Jurkat, Clone E6-1 (cell line): Measurements from ENCODE around the gene FBLIM1.

Source experiments
- DNase-seq: peaks from one replicate; pipeline ENCODE4 v3.0.0-alpha.2; 2011; ENCODE audit warnings: low read depth, low spot score
- H3K4me3 ChIP-seq: 2 replicates; pipeline ENCODE4 v1.5.1; 2011; ENCODE audit warnings: mild to moderate bottlenecking, low read length, control low read depth, moderate library complexity

Gene FBLIM1

DNA sequence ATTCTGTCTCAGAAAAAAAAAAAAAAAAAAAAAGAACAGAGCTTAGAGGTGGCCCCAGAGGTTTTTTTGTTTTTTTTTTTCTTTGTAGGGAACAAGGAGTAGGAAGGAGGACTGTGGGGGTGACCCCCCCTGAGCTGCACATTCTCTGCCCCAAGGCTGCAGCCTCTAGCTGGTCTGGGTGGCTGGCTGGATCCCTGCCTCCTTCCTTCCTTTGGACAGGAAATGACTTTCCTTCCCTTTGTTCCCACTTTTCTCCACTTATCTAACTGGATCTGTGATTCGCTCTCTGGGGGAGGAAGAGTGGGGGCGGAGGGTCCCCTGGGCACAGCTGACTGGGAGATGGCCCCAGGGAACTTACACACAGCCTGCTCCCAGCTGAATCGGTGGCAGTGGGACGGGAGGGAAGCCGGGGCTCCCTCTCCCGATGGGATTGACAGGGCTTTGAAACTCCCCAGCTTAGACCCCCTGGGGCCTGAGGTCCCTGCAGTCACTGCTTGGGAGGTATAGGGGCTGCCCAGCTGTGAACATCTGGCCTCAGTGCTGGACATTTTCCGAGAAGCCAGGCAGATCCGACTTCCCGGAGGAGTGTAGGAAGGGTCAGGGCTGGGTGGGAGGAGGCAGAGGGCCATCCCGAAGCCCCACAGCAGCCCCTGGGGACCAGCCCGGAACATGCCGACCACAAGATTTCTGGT is 2.1 kb downstream of the FBLIM1 start:
- no peak for DNase-seq
- no peak overlapping the region for H3K4me3 ChIP-seq

DNA sequence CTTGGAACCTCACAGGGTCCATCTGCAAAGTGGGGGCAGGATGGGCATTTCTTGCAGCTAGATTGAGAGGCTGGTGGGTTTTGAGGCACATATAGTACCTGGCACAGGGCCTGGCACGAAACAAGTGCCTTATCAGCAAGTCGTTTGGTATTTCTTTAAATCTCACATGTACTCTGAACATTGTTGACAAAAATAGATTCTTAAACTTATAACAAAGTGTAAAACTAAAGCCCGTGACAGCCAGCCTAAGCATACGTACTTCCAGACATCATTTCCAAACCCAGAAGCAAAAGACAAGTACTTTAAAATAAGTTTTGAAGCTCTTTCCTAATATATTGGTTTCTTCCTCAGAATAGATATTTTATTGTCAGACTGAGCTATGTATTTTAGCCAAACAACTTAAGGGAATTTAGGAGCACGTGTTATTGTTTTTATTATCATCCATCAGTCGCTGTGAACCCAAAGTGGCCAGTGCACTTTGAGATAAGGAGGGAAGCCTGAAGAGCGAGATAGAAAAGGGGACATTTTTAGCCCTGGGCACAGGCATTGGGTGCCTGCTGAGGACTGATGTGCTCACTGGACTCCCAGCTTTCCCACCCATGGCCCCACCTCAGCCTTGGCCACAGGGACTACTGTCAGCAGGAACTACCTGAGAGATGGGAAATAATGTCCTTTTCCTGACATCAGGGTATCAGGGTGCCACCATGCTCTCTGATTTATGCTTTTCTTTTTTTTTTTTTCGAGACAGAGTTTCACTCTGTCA is 3.0 kb downstream of the FBLIM1 start:
- H3K4me3 ChIP-seq, result no peak overlapping the region
- DNase-seq, result no peak

DNA sequence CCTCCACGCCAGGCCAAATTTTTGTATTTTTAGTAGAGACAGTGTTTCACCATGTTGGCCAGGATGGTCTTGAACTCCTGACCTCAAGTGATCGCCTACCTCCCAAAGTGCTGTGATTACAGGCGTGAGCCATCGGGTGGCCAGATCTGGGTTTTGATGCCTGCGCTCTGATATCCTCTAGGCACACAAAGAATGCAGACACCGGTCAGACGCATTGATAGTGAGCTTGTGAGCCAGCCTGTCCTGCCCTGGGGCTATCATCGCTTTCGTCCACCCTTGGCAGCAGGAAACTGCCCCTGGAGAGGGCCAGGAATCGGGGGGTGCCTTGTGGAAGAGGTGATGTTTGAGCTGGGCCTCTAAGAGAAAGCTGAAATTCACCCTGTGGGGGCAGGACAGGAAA is 4.0 kb downstream of the FBLIM1 start:
- no peak overlapping the region for H3K4me3 ChIP-seq
- no peak for DNase-seq

DNA sequence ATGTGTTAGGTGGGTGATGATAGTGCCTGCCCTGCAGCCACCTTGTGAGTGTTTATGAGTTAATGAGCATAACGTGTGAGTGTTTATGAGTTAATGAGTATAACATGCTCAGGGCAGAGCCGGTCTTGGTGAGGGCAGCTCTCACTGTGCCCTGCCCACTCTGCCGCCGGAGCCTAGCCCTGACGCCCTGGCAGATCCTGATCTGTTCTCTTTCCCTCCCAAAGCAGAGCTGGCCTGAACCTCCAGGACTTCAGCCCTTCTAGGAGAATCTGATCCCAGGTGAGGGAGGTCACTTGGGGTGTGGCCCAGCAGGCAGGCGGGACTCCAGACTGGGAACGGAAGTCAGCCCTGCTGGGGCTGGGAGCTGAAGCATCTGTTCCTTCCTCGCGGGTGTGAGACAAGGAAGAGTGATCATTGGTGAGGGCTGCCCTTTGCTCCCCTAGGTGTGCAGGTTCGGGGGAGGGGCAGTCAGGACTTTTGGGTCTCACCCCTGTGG is 5.7 kb downstream of the FBLIM1 start:
- DNase-seq, result no peak
- no peak overlapping the region for H3K4me3 ChIP-seq

DNA sequence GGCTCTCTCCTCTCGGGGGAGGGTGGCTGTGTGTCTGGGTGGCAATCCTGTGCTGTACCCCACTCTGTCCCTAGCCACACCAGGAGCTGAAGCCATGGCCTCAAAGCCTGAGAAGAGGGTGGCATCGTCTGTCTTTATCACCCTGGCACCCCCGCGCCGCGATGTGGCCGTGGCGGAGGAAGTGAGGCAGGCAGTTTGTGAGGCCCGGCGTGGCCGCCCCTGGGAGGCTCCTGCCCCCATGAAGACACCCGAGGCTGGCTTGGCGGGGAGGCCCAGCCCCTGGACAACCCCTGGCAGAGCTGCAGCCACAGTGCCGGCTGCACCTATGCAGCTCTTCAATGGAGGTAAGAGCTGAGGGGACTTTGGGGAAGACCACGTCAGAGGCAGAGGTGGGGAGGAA is 6.3 kb downstream of the FBLIM1 start:
- DNase-seq, result no peak
- no peak overlapping the region for H3K4me3 ChIP-seq

DNA sequence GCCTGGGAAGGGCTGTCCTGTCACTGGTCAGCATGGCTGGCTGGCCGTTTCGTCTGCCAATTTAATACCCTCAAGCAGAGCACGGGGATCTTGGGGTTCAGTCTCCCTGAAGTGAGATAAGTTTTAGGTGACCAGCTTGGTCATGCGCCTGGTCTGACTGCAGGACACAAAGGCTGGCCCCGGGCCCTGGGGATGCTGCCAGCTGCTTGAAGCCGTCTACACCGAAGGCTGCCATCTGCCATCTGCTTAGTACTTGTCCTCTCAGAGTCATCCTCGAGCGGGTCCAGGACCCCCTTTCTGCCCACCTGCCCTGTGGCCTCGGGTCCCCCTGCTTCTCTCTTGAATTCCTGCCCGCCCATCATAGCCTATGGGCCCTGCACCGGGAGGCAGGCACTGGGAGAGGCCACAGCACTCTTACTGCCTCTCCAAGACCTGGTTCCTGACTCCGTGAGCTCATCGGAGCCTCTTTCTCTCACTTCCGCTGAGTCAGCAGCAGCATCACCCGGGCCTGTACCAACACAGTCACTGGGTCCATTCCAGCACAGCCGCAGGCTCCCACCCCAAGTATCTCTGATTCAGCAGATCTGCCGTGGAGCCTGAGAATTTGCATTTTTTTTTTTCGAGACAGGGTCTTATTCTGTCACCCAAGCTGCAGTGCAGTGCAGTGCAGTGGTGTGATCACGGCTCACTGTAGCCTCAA is 7.0 kb downstream of the FBLIM1 start:
- no peak for DNase-seq
- no peak overlapping the region for H3K4me3 ChIP-seq

DNA sequence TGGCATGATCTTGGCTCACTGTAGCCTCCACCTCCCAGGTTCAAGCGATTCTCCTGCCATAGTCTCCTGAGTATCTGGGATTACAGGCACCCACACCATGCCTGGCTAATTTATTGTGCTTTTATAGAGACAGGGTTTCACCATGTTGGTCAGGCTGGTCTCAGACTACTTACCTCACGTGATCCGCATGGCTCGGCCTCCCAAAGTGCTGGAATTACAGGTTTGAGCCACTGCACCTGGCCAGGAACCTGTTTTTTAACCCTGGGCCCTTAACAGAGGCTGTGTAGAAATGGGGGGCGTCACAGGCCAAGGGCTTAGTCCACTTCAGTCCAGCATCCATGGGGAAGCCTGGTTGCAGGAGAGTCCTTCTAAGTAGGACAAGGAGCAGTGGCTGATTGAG is 9.3 kb downstream of the FBLIM1 start:
- no peak overlapping the region for H3K4me3 ChIP-seq
- DNase-seq, result no peak

DNA sequence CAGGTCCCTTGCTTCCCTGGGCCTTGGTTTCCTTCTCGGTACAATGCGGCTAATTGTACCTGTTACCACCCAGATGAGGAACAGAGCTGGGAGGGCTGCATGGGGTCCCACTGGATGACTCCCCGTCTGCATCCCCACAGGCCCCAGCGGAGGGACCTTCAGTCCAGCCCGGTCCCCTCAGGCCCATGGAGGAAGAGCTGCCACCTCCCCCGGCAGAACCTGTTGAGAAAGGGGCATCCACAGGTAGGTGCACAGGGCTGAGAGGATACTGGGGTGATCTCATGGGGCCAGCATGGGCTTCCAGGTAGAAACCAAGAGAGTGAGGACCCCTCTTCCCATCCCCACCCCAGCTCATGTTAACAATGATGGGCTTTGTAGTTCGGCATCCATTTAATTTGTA is 9.8 kb downstream of the FBLIM1 start:
- DNase-seq, result no peak
- H3K4me3 ChIP-seq, result no peak overlapping the region

DNA sequence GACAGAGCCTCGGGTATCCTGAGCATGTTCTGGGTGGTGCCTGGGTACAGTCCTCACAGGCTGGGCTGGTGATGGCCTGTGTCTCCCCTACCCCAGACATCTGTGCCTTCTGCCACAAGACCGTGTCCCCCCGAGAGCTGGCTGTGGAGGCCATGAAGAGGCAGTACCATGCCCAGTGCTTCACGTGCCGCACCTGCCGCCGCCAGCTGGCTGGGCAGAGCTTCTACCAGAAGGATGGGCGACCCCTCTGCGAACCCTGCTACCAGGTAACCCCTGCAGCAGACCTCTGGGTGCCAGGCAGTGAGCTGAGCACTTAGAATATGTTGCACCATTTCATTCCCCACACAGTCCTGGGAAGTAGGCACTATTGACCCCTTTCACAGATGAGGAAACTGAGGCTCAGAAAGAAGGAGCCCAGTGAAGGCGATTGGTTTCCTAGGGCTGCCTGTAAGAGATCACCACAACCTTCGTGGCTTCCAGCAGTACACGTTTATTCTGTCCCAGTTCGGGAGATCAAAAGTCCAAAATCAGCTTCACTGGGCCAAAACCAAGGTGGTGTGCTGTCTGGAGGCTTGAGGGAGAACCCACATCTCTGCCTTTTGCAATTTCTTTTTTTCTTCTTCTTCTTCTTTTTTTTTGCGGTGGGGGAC is 11.8 kb downstream of the FBLIM1 start:
- H3K4me3 ChIP-seq, result no peak overlapping the region
- DNase-seq, result no peak

DNA sequence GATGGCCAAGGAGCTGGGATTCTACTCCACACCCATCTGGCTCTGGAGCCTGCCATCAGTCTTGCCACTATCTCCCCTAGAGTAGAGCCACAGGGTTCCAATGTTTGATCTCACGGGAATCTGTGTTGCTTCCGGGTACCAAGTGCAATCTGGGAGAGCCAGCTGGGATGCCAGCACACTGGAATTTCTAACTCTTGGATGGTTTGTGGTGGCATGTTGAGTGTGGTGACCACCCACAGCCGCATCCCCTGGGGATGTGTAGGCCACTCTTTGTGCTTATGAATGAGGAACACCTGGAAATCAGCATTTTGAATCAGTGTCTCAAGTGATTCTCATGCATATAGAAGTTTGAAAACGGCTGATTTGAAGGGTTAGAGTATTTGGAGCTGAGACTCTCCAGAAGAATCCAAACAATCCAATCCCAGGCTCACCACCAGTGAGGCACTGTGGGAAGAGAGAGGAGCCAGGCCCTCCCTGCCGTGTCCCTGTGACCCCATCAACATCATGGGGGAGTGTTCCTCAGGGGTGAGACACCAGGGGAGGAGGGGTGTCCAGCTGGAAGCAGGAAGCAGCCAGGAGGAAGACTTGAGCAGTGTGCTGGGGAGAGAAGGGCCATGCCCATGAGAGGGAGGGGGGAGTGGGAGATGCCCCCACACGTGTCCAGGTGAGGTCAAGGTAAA is 13.4 kb downstream of the FBLIM1 start:
- no peak for DNase-seq
- no peak overlapping the region for H3K4me3 ChIP-seq

DNA sequence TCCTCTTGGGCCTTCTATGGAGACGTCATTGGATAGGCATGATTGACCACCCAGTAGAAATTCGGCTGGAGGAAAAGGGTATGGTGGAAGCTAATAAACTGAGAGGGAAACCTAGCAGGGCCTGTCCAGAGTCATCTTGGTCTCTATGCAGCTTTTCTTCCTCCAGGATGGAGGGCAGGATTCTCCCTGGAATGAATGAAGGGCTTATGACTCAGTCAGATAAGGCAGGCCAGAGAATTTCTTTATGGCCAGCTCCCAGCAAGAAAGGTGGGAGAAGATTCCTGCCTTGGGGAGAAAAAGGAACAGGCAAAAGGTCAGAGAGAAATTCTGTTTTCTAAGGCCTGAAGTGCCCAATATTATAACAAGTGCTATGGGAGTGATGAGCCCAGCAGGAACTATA is 17.1 kb downstream of the FBLIM1 start:
- no peak for DNase-seq
- no peak overlapping the region for H3K4me3 ChIP-seq

DNA sequence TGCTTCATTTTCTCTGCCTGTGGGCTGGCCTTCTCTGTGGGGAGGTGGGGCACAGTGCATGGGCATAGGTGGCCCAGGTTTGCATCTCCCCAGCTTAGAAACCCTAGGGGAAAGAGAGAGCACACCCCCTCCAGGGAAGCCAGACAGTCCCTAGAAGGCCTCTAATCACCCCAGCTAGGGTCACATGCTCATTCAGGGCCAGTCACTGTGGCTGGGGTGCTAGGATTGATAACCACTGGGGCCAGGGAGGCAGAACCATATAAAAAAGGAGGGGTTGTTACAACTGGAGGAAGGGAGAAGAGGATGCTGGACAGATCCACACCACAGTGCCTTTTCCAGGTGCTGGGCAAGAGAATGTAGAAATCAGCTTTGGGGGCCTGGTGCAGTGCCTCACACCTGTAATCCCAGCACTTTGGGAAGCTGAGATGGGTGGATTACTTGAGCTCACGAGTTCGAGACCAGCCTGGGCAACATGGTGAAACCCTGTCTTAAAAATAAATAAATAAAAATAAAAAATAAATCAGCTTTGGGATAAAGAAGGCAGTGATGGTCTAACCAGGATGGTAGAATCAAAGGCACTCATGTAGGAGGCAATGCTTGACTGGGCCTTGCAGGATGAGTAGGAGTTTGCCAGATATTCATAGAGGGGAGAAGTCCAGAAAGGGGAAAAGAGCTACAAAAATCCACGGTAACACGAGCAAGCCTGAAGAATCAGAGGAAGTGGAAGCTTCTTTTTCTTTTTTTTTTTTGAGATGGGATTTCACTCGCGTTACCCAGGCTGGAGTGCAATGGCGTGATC is 19.5 kb downstream of the FBLIM1 start:
- DNase-seq, result no peak

DNA sequence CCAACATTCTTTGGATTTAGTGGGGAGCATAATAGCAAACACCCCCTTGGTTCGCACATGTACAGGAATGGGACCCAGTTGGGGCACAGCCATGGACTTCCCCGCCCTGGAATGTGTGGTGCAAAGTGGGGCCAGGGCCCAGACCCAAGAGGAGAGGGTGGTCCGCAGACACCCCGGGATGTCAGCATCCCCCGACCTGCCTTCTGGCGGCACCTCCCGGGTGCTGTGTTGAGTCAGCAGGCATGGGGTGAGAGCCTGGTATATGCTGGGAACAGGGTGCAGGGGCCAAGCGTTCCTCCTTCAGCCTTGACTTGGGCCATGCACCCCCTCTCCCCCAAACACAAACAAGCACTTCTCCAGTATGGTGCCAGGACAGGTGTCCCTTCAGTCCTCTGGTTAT is 27.1 kb downstream of the FBLIM1 start:
- no peak overlapping the region for H3K4me3 ChIP-seq
- DNase-seq, result no peak

More for the DNA sequence above, 19.5 kb downstream of the FBLIM1 start:
- no peak overlapping the region for H3K4me3 ChIP-seq

DNA sequence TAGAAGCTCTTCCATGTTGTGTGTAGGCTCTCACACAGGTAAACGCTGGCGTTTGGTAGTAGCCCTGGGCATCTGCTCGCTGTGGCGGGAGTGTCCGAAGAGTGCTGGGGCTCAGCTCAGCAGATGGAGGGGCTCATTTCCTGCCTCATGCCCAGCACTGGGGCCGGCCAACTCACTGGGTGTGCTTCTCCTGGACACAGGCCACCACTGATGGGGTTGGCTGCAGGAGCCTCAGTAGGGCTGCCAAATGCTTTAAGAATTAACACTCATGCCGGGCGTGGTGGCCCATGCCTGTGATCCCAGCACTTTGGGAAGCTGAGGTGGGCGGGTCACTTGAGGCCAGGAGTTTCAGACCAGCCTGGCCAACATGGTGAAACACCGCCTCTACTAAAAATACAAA is 28.0 kb downstream of the FBLIM1 start:
- no peak overlapping the region for H3K4me3 ChIP-seq
- DNase-seq, result no peak

DNA sequence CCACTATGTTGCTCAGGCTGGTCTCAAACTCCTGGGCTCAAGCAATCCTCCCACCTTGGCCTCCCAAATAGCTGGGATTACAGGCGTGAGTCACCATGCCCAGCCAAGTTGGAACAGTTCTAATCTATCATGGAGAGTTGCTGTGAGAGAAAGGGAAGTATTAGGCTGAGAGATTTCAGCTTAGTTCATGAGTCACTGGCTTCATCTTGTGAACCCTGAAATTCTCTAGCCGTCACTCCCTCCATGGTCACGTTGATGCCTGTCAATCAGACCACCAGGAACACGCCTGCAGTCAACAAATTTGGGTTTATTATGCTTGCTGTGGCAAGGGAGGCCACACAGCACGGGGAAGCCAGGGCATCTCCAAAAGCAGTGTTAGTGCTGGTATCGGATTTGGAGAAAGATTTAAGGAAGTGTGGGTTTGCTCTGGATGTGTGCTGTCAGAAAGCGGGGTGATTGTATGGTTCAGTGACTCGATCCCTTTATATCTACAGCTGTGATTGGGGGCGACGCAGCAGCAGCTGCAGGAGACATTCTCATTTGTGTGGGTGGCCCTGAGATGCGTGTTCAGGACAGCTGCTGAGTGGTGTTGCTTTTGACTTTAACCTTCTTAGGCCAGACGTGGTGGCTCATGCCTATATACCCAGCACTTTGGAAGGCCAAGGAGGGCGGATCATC is 30.2 kb downstream of the FBLIM1 start:
- no peak for DNase-seq
- H3K4me3 ChIP-seq, result no peak overlapping the region

DNA sequence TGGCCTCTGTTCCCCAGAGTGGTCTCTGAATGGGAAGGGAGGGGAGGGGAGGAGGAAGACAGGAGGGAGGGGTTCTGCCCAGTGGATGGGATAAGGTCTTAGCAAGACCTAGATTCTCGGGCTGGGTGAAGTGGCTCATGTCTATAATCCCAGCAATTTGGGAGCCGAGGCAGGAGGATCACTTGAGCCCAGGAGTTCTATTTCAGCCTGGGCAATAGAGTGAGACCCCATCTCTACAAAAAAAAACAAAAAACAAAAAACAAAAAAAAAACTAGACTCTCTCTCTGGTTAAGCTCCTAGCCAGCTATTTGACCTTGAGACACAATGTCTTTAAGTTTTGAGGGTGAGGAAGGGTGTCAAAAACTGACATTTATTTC is 37.5 kb downstream of the FBLIM1 start:
- no peak for DNase-seq
- H3K4me3 ChIP-seq, result no peak overlapping the region

DNA sequence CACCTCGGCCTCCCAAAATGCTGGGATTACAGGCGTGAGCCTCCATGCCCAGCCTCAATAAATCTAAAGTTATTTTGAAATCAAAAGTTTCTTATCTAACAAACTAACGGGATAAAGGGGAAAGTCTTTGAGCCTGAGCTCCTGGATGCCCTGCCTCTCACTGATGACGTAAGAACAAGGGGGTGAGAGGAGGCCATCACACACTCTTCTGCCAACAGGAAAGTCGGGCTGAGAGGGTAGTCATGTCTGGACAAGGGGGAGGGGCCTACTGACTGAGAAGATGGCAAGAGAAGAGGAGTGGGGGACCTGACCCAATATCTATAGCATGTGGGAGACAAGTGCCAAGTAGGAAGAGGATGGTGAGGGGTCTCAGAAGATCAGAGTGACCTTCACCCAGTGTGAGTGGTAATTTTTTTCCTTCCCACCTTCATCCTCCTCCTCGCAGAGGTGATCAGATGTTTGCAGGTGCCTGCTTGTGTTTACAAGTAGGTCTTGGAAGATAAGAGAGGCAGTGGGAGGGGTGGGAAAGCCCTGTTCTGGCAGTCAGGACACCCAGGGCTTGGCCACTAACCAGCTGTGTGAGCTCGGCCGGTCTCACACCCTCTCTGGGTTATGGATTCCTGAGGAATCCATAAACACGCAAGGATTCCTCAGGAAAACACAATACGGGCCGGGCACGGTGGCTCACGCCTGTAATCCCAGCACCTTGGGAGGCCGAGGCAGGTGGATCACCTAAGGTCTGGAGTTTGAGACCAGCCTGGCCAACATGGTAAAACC is 39.2 kb downstream of the FBLIM1 start:
- no peak for DNase-seq
- no peak overlapping the region for H3K4me3 ChIP-seq
